ENCODE results near the gene DLGAP3. TPM values are rescaled to one million over a fixed set of nuclear protein-coding genes. Genes with fewer than 3 reads are reported as not detected.
A peak's percentile ranks its signal among the peaks of the same experiment; 100 is the strongest.

DLGAP3 gene
- total and polyA plus RNA-seq, 8 donors: 0.15 to 0.29 (median 0.18) TPM; not detected in 3

GRCh38 chr1:34900775-34901502, 28.5 kb downstream of the DLGAP3 start:
- H3K9me3 ChIP-seq: no peaks in the 10 kb centered on the region
- 63 to 76% (median 73%) methylated on average over 13 of the region's 13 CpGs for WGBS, 5 donors
- DNase-seq: no peak
- H3K27me3 ChIP-seq: peaks cover 0 to 16% (median 0%) of the 10 kb centered on the region in 3 donors
- no peaks in the 10 kb centered on the region for H3K4me1 ChIP-seq
- no peak overlapping the region for H3K4me3 ChIP-seq
- H3K27ac ChIP-seq: no peak overlapping the region
- intact Hi-C loops (cut with DNase I; ENCODE audit: low total_unique reads): no loop called here
- no peaks in the 10 kb centered on the region for H3K36me3 ChIP-seq
- TF ChIP-seq POLR2AphosphoS5 (IDR thresholded peaks at IDR 0.05) (no peak), EP300 (IDR thresholded peaks at IDR 0.05) (no peak), CTCF (IDR thresholded peaks at IDR 0.05) (no peak), POLR2A (IDR thresholded peaks at IDR 0.05) (no peak)

DNA sequence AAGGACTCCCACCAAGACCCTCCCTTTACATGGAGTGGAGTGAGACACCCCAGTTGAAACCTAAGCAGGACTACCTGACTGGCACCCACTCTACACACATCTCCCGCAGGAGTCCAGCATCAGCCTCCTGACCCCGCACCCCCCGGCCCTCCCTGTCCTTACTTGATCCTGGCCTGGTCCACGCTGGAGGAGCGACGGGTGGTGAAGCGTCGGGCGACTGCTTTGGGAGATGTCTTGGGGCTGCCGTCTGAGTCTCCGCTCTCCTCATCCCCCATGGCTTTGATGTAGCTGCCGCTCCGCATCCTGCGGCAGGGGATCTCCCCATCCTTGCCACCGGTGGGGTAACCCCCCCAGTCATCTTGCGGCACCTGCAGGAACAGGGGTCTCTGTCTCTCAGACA, 29.5 kb downstream of the DLGAP3 start:
- DNase-seq: no peak
- intact Hi-C loops (cut with DNase I; ENCODE audit: low total_unique reads): no loop called here

DNA sequence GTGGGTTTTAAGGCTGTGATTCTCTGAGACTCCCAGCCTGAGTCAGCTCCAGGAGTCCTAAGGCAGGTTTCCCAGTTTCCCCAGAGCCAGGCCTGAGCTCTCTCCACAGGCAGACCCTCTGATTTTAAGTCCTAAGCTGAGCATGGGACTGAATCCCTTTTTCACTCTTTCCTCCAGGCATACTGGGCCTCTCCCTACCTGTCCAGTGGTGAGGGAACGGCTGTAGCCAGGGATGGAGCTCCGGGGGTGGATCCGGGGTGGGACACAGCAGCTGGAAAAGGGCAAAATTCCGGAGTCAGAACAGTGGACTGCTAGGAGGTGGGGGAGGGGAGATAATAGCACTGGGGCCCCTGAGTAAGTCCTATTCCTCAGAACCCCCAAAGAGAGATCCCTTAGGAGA, 30.0 kb downstream of the DLGAP3 start:
- Histone ChIP-seq H3K27me3 (peaks cover 0 to 16% (median 0%) of the 10 kb centered on the region in 3 donors), H3K27ac (no peak overlapping the region), H3K9me3 (no peaks in the 10 kb centered on the region), H3K4me1 (no peaks in the 10 kb centered on the region), H3K36me3 (no peaks in the 10 kb centered on the region), H3K4me3 (no peak overlapping the region)
- TF ChIP-seq EP300 (IDR thresholded peaks at IDR 0.05) (no peak), POLR2AphosphoS5 (IDR thresholded peaks at IDR 0.05) (no peak), POLR2A (IDR thresholded peaks at IDR 0.05) (no peak), CTCF (IDR thresholded peaks at IDR 0.05) (no peak)
- no peak for DNase-seq
- WGBS, 5 donors: 89 to 95% (median 91%) methylated on average over 4 of the region's 4 CpGs
- intact Hi-C loops (cut with DNase I; ENCODE audit: low total_unique reads): no loop called here

More for the DNA sequence above, 29.5 kb downstream of the DLGAP3 start:
- H3K4me1 ChIP-seq: no peaks in the 10 kb centered on the region
- no peaks in the 10 kb centered on the region for H3K36me3 ChIP-seq
- H3K9me3 ChIP-seq: no peaks in the 10 kb centered on the region
- no peak for TF ChIP-seq CTCF (IDR thresholded peaks at IDR 0.05)
- no peak for TF ChIP-seq EP300 (IDR thresholded peaks at IDR 0.05)
- no peak for TF ChIP-seq POLR2AphosphoS5 (IDR thresholded peaks at IDR 0.05)
- no peak for TF ChIP-seq POLR2A (IDR thresholded peaks at IDR 0.05)
- no peak overlapping the region for H3K4me3 ChIP-seq
- peaks cover 0 to 16% (median 0%) of the 10 kb centered on the region in 3 donors for H3K27me3 ChIP-seq
- 83 to 94% (median 93%) methylated on average over 1 to 16 of the region's 16 CpGs for WGBS, 5 donors
- H3K27ac ChIP-seq: no peak overlapping the region

- no peak overlapping the region for H3K27ac ChIP-seq
- 7 to 15% (median 13%) methylated on average over 2 of the region's 2 CpGs for WGBS, 5 donors
- intact Hi-C loops (cut with DNase I; ENCODE audit: low total_unique reads): no loop called here
- no peak for TF ChIP-seq POLR2A (IDR thresholded peaks at IDR 0.05)
- no peak for TF ChIP-seq POLR2AphosphoS5 (IDR thresholded peaks at IDR 0.05)
- no peak for TF ChIP-seq CTCF (IDR thresholded peaks at IDR 0.05)
- TF ChIP-seq EP300 (IDR thresholded peaks at IDR 0.05): no peak
- peak in 1 of 2 donors; percentile 12 for DNase-seq
- peaks cover 0 to 4% (median 0%) of the 10 kb centered on the region in 4 donors for H3K9me3 ChIP-seq
- H3K4me3 ChIP-seq: no peak overlapping the region
- no peaks in the 10 kb centered on the region for H3K4me1 ChIP-seq
- H3K36me3 ChIP-seq: no peaks in the 10 kb centered on the region
- H3K27me3 ChIP-seq: peaks cover 0 to 16% (median 0%) of the 10 kb centered on the region in 3 donors
Observed at GRCh38 chr1:34898330-34898761, 31.1 kb downstream of the DLGAP3 start.

All from stomach (tissue), 9 donors.